ENCODE results near the gene SNTG2. TPM values are rescaled to one million over a fixed set of nuclear protein-coding genes. Genes with fewer than 3 reads are reported as not detected.

The SNTG2 gene
- total and polyA plus RNA-seq, 10 of the 15 experiments (the other 5 are each of a cell fraction or from before 2014, with no cell fraction given) = not detected

DNA sequence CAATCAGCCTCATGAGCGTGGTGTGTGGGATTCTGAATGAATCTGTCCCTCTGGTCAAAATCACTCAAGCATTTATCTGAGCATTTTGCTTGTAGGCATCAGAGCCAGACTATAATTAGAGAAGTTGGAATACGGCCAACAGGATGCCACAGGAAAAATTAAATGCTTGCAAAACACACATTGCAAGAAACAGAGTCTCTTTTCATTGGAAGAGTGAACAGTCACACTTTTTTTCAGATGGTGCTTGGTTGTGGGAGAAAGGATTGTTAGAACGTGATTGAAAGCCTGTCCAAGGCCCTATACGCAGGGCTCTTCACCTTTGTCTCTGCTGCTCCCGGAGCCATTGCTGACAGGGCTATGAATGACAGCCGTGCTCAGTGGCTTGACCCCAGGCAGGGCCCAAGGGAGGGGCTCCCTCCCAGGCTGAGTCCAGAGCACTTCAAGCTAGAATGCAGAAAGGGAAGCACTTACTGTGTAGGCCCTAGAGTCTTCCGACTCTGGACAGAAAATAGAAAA lies 59.8 kb downstream of the SNTG2 start (continued):
- TF ChIP-seq, protein P1, sequence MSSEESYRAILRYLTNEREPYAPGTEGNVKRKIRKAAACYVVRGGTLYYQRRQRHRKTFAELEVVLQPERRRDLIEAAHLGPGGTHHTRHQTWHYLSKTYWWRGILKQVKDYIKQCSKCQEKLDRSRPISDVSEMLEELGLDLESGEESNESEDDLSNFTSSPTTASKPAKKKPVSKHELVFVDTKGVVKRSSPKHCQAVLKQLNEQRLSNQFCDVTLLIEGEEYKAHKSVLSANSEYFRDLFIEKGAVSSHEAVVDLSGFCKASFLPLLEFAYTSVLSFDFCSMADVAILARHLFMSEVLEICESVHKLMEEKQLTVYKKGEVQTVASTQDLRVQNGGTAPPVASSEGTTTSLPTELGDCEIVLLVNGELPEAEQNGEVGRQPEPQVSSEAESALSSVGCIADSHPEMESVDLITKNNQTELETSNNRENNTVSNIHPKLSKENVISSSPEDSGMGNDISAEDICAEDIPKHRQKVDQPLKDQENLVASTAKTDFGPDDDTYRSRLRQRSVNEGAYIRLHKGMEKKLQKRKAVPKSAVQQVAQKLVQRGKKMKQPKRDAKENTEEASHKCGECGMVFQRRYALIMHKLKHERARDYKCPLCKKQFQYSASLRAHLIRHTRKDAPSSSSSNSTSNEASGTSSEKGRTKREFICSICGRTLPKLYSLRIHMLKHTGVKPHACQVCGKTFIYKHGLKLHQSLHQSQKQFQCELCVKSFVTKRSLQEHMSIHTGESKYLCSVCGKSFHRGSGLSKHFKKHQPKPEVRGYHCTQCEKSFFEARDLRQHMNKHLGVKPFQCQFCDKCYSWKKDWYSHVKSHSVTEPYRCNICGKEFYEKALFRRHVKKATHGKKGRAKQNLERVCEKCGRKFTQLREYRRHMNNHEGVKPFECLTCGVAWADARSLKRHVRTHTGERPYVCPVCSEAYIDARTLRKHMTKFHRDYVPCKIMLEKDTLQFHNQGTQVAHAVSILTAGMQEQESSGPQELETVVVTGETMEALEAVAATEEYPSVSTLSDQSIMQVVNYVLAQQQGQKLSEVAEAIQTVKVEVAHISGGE (CRISPR knock-in tag; IDR thresholded peaks at IDR 0.05) = no peak
- TF ChIP-seq KDM1A (IDR thresholded peaks at IDR 0.05; ENCODE audit: borderline replicate concordance) = no peak

DNA sequence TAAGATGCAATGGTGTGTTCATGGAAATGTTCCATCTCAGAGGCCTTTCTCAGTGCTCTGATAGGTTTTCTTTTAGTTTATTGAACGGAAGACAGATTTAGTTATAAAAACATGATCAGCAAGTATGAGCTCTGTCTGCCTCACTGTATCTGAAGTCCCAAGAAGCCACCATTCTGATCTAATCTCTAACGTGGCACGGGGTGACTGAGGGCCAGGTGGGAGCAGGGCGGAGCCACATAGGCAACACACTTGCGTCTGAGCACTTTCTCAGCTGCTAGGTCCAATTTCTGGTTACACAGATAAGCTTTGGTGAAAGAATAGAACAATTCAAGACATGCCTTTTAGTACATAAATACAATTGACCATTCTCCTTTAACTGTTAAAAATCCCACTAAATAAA lies 60.4 kb downstream of the SNTG2 start:
- ChIA-PET SMC1A (ENCODE audit: uncharacterized antibody, unreplicated experiment) (no interaction called here), POLR2A (no interaction called here), CTCF (no interaction called here), RAD21 (ENCODE audit: unreplicated experiment) (no interaction called here)
- H3K27ac ChIP-seq (ENCODE audit: control insufficient read depth, insufficient read depth) = no peak overlapping the region
- H4K20me1 ChIP-seq (ENCODE audit: control insufficient read depth, insufficient read depth) = no peaks in the 10 kb centered on the region
- DNase-seq (ENCODE audit: low read depth, low spot score) = no peak
- H3K4me1 ChIP-seq (ENCODE audit: control insufficient read depth, insufficient read depth, low read length) = no peaks in the 10 kb centered on the region
- in situ Hi-C loops (cut with MboI) = no loop called here
- H3K4me3 ChIP-seq = no peak overlapping the region
- no peaks in the 10 kb centered on the region for H3K36me3 ChIP-seq (ENCODE audit: control insufficient read depth in 2 of 2, insufficient read depth in 2 of 2, low read length in 1 of 2)
- H3K79me2 ChIP-seq (ENCODE audit: control insufficient read depth, insufficient read depth, low read length) = no peaks in the 10 kb centered on the region
- H3K4me2 ChIP-seq (ENCODE audit: control insufficient read depth, insufficient read depth) = no peak overlapping the region
- under 1% methylated on average over 5 of the region's 5 CpGs for WGBS (ENCODE audit: insufficient coverage, insufficient replicate concordance, low lambda C conversion rate, missing lambda C conversion rate)
- intact Hi-C loops (cut with micrococcal nuclease; ENCODE audit: unreplicated experiment) = no loop called here
- H3K9ac ChIP-seq (ENCODE audit: control insufficient read depth, insufficient read depth, low read length) = no peak overlapping the region
- no TSS peak for BruUV-seq (replicated peaks)
- H2AFZ ChIP-seq (ENCODE audit: control insufficient read depth, low read depth, low read length) = no peak overlapping the region
- no peaks in the 10 kb centered on the region for H3K9me3 ChIP-seq (replicated peaks; ENCODE audit: control insufficient read depth, insufficient read depth, low read length)
- ATAC-seq = no peak
- FAIRE-seq = no peak
- no peaks in the 10 kb centered on the region for H3K27me3 ChIP-seq (replicated peaks in 1 of 2; ENCODE audit: control insufficient read depth in 2 of 2, insufficient read depth in 2 of 2, low read length in 1 of 2)
- no peak for TF ChIP-seq EP300 (IDR thresholded peaks at IDR 0.05; ENCODE audit: borderline replicate concordance in 1 of 2, control insufficient read depth in 1 of 2, low read depth in 2 of 2, low read length in 2 of 2)
- TF ChIP-seq RAD21 (IDR thresholded peaks at IDR 0.05; ENCODE audit: insufficient read depth, low read depth, low read length) = no peak
- TF ChIP-seq SMC3 (IDR thresholded peaks at IDR 0.05; ENCODE audit: borderline replicate concordance, low read length) = no peak
- TF ChIP-seq, protein P2, sequence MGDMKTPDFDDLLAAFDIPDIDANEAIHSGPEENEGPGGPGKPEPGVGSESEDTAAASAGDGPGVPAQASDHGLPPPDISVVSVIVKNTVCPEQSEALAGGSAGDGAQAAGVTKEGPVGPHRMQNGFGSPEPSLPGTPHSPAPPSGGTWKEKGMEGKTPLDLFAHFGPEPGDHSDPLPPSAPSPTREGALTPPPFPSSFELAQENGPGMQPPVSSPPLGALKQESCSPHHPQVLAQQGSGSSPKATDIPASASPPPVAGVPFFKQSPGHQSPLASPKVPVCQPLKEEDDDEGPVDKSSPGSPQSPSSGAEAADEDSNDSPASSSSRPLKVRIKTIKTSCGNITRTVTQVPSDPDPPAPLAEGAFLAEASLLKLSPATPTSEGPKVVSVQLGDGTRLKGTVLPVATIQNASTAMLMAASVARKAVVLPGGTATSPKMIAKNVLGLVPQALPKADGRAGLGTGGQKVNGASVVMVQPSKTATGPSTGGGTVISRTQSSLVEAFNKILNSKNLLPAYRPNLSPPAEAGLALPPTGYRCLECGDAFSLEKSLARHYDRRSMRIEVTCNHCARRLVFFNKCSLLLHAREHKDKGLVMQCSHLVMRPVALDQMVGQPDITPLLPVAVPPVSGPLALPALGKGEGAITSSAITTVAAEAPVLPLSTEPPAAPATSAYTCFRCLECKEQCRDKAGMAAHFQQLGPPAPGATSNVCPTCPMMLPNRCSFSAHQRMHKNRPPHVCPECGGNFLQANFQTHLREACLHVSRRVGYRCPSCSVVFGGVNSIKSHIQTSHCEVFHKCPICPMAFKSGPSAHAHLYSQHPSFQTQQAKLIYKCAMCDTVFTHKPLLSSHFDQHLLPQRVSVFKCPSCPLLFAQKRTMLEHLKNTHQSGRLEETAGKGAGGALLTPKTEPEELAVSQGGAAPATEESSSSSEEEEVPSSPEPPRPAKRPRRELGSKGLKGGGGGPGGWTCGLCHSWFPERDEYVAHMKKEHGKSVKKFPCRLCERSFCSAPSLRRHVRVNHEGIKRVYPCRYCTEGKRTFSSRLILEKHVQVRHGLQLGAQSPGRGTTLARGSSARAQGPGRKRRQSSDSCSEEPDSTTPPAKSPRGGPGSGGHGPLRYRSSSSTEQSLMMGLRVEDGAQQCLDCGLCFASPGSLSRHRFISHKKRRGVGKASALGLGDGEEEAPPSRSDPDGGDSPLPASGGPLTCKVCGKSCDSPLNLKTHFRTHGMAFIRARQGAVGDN (IDR thresholded peaks at IDR 0.05) = no peak
- TF ChIP-seq NR2F1 (conservative IDR thresholded peaks at IDR 0.05) = no peak
- no peak for TF ChIP-seq STAT3 (IDR thresholded peaks at IDR 0.05; ENCODE audit: low read depth, low read length)
- no peak for TF ChIP-seq HCFC1 (IDR thresholded peaks at IDR 0.05; ENCODE audit: low read length)
- TF ChIP-seq SPI1 (IDR thresholded peaks at IDR 0.05; ENCODE audit: borderline replicate concordance, insufficient read depth, low read depth, low read length) = no peak
- TF ChIP-seq, protein P3, sequence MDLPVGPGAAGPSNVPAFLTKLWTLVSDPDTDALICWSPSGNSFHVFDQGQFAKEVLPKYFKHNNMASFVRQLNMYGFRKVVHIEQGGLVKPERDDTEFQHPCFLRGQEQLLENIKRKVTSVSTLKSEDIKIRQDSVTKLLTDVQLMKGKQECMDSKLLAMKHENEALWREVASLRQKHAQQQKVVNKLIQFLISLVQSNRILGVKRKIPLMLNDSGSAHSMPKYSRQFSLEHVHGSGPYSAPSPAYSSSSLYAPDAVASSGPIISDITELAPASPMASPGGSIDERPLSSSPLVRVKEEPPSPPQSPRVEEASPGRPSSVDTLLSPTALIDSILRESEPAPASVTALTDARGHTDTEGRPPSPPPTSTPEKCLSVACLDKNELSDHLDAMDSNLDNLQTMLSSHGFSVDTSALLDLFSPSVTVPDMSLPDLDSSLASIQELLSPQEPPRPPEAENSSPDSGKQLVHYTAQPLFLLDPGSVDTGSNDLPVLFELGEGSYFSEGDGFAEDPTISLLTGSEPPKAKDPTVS (IDR thresholded peaks at IDR 0.05; ENCODE audit: low read depth, low read length) = no peak
- no peak for TF ChIP-seq RB1 (IDR thresholded peaks at IDR 0.05; ENCODE audit: borderline replicate concordance)
